COR-L47 (cell line): ENCODE data around the gene NCKAP5.

Experiments
- DNase-seq: peaks from one replicate; lab custom pipeline; 2025; lab: John Stamatoyannopoulos, UW

The NCKAP5 gene

DNA sequence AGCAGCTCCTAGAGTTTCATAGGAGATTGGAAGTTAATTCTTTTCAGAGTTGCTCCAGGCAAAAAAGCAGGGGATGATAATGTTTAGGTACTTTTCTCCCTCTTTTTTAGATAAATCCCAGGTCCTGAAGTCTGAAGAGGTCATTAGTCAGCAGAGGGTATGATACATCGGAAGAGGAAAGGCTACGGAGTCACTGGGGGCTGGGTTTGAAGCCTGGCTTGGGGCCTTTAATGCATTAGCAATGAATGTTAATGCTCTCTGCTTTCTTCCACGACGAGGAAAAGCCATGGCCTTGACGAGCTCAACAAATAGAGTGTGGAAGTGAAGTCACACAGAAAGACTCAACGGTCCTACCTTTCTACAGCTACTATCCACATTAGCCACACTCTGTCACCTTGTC, 235.1 kb downstream of the NCKAP5 start:
- DNase-seq = no peak

DNA sequence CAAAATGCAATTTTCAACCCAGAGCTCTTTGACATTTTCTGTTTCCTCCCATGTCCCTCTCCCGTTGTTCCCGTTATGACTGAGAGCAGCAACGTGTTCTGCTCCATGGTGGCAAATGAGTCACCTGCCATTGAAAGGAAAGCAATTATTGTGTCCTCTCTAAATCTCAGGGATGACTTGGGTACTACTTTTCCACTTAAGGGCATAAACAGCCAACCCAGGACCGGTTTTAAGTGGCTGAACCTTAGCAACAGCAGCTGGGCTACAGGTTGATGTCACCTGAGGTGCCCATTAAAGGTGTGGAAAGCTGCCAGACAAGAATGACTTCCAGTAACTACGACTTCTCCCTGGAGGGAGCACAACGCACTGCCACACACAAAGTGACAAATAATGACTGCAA, 236.8 kb downstream of the NCKAP5 start:
- no peak for DNase-seq

DNA sequence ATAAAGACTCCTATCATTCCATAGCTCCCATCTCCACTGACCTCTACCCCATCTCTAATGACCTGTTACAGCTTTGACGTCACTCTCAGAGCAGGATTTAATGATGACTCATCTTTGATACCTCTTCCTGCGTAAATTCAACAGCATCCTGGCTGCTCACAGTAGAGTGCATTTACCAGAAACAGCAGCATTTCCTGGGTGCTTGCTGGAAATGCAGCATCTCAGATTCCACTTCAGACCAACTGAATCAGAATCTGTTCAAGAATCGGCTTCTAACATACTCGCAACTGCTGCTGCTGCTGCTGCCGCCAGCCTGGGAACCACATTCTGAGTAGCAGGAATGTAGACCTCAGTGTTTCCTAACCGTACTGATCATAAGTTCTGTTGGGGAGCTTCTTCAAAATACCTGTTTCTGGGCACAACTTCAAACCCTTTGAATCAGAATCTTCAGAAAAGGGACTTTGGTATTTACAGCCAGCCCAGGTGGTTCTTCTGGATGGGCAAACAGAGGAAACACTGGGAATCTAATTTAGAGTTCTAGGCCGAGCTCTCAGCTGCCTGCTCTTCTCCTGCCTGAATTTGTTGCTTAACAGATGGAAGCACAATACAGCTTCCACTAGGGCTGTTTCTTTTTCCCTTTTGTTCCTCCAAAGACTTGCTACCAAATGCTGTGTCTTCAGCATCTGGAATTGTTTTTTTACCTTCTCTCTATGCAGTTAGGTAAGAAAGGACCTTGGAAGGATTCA, 241.4 kb downstream of the NCKAP5 start:
- DNase-seq = no peak

DNA sequence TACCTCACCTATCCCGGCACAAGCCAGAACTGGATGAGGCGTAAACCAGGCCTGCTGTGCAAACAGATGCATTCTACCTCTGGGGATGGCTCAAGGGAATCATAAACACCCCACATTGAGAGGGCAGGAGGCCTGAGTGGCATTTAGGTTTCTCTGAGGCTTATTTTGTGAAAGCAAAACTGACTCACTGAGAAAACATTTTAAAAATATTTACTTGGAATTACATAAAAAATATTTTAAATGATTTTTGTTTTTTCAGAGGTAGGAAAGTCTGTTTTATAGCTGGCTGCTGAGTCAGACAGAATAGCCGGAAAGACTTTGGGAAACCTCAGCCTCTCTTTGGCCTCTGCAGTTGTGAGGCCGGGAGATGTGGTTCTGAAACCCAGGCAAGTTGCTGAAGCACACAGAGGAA, 244.1 kb downstream of the NCKAP5 start:
- no peak for DNase-seq

DNA sequence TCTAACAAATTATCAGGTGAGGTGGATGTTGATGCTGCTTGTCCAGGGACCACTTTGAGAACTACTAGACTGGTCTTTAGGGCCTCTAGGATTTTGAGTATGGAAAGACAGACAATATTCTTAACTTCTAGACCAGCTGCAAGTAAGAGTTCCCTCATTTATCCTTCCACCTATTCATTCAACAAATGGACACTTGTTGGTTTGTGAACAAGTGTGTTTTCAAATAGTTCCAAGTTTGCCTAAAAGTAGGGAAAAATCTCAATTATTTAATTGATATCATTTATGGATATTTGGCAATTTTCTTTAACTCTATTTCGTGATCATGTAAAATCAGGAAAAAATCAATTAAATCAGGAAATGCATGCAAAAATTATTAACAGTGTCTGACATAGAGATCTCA, 245.4 kb downstream of the NCKAP5 start:
- no peak for DNase-seq

DNA sequence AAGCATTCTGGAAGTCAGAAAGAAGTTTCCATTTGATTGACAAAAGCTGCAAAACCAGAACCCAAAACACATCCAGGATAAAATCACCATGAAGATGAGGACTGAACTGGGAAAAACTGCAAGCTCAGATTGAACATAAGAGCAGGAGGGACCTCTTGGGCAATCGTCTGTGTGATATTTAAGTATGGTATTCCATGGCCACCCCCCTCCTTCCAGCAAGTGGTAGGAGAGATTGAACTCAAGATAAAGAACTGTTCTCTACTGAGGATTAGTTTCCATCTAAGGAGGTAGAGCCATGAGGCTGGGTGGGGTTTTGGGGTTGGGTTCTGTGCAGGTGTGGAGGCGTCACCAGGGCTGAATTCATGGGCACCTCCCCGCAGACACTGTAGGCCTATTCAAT, 251.1 kb downstream of the NCKAP5 start:
- DNase-seq = no peak

DNA sequence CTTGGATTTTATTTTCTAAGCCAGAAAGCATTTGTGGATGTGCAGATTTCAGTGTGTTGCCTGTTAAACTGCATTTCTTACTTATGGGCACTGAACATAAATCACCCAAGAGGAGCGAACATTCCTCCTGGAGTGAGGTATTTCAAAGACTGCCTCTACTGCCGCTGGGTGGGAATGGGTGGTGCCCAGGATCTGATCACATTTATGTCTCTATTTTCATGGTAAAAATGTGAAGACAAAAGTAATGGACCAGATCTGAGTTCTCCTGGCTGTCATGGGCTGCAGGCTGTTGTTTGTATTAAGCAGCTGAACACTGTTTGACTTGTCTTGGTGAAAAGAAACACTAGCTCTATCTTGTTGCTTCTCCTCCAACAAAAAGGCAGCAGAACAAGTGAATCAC, 251.7 kb downstream of the NCKAP5 start:
- DNase-seq = no peak

DNA sequence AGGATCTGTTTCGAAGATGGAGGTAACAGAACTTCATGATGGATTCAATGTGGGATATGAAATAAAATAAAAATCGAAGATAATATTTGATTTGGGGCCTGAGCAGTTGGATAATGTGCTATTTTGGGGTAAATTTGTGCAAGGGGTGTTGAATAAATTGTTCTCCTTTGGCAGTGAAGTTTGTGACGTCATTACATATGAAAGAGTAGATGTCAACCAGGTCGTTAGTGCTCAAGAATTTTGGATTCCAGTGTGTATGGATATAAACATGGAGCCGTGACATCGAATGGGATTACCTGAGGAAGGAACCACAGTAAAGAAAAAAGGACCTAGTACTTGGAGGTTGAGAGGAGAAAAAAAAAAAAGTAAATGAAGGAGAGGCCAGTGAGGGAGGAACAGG, 253.0 kb downstream of the NCKAP5 start:
- DNase-seq = no peak

DNA sequence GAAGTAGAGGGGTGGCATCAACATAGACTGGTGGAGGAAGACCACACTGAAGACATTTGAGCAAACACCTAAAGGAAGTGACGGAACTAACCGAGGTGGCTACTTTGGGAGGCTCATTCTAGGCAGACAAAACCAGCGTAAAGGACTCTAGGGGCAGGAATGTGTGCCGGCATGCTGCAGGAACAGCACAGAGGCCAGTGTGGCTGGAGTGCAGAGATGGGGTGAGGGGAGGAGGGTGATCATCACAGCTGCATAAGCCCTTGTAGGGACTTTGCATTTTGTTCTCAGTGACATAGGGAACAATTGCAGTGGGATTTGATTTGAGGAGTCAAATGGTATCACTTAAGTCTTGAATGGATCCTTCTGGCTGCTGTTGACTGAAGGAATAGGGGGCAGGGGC, 253.5 kb downstream of the NCKAP5 start:
- no peak for DNase-seq

DNA sequence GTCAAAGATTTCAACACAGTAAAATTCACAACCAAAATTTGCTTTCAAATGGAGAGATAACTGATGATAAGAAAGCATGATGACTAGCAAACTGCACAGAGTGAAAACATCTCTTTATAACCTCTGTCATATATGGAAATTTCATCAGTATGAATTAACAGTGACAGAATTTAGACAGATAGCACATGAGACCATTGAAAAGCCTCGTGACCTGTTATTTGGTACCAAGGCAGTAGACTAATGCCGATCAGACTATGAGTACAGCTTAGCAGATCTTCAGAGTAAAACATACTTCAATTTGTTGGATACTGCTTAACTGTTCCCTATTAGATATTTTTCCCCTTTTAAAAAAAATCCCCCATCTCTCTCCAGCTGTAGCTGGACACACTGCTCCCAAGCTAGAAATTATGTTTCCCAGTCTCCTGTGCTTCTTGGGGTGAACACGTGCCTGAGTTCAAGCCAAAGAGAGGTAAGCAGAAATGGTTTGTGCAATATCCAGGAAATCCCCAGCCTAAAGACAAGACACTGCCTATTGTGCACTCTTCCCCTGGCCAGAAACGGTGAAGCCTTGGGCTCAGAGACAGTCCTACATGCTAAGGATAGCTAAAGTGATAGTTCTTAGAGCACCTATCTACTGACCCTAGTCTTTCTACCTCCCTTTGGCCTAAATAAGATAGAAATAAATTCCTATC, 256.1 kb downstream of the NCKAP5 start:
- DNase-seq = no peak

DNA sequence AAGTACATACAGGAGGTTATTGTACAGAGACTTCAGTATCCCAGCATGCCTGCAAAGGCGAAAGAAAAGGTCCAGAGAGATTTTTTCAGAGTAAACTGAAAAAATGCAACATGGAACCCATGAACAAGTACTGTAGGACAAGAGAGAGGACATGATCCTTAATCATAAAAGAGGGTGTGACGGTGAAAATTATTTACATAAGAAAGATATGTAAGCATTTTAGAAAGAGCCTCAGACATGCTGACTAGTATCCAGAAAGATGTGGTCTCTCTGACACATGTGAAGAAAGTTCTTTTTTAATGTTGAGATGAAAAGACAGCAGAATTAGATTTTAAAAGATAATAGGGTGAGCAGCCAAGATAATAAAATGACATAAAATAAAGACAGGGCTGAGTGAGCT, 262.0 kb downstream of the NCKAP5 start:
- no peak for DNase-seq

DNA sequence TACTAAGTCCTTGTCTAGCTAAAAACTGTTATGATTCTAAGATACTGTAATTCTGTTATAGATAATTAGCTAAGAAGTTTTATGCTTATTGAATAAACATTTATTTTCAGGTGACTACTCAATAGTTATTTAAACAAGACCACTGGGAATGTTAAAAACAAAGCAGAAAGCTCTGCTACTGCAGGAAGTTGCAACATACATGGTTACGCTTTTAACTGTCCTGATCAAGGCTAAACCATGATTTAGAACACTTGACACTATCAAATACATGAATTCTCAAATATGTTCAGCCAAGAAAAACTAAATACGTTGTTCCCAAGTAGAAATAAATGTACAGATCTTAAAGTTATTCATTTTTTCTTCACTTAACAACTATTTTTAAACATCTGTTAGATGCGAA, 263.9 kb downstream of the NCKAP5 start:
- no peak for DNase-seq

DNA sequence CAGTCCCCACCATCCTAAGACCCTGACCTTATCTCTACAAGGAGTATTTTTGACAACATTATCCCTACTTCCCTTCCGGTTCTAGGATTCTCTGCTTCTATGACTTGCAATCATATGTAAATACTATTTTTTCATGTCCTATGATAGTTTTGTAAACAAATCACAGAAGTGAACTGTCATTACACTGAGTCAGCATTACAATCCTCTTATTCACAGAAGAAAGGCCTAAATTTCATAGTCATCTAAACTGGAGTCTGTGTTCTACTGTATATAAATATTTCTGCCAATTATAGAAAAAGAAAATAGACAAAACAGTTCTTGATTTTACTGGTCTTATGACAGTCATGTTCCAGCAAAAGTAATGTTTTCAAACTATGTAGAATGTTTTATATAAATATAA, 265.1 kb downstream of the NCKAP5 start:
- no peak for DNase-seq

DNA sequence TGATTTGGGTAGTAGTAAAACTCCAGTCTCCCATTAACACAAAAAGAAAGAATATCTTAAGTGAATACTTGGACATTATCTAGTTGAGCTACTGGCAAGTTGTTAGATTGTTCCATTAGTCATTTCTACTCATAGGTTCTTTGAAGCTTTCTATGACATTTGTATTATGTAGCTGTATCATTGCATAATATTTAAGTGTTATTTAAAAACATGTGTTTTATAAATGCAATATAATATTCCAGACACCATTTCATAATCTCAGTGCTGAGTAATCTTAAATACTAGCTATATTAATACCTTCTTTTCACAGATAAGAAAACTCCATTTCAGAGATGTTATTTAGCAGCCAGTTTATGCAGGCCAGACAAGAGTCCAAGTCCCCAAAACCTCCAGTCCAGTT, 271.9 kb downstream of the NCKAP5 start:
- no peak for DNase-seq

DNA sequence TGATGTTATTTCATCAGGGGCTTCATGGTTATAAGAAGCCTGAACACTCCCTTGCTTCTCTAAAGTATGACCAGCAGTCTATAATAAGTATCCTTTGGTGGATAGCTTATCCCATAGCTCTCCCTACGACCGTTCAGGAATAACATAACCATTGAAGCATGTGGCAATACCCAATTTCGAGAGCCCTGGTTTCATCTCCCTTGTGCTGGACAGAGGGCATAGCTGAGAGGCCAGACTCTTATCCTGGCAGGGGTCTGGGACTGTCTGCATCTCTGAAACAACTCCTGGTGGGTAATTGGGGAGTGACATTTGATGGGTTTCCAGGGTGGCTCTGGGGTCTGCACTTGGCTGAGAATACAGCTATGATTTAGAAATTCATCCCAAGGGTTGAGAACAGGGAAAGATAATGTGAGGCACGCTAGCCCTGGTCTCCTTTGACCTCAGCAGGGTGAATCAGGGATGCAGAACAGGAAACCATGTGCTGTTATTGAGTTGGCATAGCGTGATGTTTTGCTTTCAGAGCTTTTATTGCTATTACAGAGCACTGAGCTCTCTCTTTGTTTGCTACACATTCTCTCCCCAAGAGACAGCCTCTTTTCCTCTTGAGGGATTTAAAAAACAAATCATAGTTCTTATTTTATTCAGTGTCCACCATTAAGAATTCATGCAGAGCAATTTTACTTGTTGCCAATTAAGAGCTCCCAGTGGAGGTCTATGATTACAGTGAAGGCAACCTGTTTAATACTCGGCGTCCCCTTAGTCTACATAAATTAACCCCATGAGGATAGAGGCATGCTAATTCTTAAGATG, 274.5 kb downstream of the NCKAP5 start:
- DNase-seq = no peak

DNA sequence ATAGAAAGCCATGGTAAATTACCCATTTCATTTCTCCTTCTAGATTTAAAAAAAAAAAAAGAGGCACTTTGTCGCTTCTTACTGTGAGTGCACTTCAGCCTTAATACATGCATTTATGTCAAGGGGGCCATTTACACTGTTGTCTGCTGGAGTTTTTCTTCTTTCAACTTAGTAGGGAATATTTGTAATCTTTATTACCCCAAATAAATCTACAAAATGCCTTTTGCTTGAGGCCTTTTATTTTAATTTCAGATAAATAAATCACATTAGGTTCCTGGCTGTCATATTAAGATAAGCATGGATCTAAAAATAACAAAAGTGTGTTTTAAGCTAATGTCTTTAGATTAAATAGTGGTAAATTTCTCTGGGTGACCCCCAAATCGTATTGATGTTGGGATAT, 276.0 kb downstream of the NCKAP5 start:
- no peak for DNase-seq

DNA sequence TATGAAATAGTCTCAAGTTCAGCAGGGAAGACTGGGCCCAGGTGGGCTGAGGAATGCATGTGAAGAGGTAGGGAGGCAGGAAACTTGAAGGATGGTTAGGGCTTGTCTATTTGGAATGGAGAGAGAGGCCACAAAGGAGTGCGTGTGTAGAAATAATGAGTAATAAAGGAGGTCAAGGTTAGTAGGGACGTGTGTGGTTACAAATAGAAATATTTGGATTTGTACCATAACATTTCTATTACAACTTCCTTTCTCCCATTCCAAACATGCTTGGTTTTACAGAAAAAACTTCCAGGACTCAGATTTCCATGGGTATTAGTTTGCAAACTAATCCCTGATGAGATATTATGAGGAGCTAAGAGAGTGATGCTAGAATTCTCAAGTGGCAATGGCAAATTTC, 280.6 kb downstream of the NCKAP5 start:
- no peak for DNase-seq

DNA sequence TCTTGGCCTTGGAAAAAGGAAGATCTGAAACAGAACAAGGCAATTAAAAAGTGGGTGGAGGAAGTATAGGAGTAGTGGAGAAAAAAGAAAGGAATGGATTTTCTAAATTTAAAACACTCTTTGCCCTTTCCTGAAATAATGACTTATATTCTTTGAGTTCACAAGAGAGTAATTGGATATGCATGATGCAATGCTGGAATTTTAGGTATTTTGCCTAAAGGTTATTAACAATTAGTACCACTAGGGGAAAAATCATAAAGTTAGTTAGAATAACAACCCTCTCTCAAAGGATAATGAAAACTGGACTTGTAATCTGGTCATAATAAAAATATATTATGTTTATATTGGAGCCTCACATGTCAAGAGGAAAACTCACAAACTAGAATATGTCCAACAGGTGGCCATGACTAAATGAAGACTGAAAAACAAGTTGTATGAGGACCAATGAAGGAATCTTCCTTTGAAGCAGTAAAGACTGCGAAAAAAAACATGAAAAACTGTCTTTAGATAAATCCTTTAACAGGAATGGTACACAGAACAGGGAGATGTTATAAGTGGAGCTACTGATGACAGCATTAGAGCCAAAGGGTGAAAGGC, 281.8 kb downstream of the NCKAP5 start:
- no peak for DNase-seq

DNA sequence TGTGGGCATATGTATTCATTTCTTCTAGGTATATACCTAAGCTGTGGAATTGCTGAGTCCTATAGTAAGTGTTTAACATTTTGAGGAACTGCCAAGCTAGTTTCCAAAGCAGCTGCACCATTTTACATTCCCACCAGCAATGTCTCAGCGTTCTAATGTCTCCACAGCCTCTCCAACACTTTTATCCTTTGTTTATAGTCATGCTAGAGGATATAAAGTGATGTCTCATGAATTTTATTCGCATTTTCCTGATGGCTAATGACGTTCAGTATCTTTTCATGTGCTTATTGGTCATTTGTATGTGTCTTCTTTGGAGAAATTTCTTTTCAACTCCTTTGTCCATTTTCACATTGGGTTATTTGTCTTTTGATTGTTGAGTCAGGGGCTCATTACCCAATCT, 295.2 kb downstream of the NCKAP5 start:
- DNase-seq = no peak

DNA sequence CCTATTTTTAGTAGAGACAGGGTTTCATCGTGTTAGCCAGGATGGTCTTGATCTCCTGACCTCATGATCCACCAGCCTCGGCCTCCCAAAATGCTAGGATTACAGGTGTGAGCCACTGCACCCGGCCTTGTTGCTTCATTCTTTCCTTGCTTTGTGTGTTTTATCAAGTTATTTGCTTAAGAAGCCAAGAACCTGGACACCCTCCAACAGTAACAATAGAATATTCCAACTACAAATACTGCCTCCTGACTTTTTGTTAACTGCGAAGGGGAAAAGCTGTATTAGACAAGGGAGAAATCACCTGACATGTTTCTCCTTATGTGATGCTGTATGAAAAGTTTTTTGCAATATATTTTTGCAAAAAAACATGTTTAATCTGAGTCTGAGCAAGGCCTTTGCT, 297.2 kb downstream of the NCKAP5 start:
- no peak for DNase-seq

DNA sequence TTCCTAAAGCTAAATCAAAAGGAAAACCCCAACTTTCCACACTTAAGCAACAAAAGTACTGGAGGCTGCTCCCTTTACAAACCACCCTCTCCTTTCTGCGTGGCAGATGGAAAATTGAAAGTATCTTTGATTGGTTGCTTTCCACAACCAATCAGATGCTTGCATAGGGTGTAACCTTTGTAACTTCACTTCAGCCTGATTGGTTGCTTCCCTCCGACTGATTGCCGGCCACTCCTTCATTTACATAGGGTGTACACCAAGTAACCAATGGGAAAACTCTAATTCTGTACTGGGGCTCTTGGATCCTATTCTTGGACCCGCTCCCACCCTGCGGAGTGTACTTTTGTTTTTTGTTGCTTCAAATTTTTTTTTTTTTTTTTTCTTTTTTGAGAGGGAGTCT, 297.7 kb downstream of the NCKAP5 start:
- no peak for DNase-seq

DNA sequence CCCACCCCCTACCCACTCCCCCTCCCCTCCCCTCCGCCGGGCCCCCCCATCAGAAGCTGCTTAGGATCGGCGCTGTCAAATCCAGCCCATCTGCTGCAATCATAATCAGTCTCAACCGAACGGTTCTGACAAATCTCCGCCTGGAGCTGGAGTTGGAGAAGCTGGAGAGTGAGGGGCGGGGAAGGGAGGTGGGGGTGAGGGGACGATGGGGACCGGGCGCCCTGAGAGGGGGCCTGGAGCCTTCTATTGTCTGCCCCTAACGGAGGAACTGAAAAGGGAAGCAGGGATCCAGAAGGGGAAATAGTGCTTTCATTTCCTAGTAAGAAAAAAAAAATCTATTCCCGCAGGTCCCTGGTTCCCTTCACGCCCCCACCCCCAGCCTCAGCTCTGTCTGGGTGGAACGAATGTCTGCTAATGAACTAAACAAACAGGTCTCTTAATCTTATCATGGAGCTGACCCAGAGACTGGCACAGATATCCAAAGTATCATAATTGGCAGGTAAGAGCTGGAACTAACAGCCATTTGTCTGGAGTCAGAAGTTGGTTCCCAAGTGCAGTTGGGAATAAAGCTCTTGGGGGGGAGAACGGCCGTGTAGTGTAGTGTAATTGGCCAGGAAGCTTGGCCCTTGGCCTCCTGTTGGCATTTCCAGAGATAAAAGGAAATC, 301.2 kb downstream of the NCKAP5 start:
- DNase-seq = no peak
